SK-N-SH treated with all-trans-retinoic acid at 6 μM for 48 hours (cell line): ENCODE measurements around the gene ROBO1.

Experiments used
- PATZ1 ChIP-seq: fragments of 250-450 bp; sonication (Bioruptor Pico); IDR thresholded peaks from 2 replicates; pipeline ENCODE4 v1.8.0; 2020; ENCODE audit warnings: mild to moderate bottlenecking, moderate library complexity, borderline replicate concordance
- SNAI2 ChIP-seq: fragments of 250-450 bp; sonication (Bioruptor Pico); IDR thresholded peaks from 2 replicates; pipeline ENCODE4 v1.5.0; 2020; ENCODE audit warnings: mild to moderate bottlenecking, moderate library complexity

GRCh38 chr3:79765911-79766310, 1.9 kb downstream of the ROBO1 start:
- no peak for TF ChIP-seq SNAI2 (CRISPR knock-in tag)
- no peak for TF ChIP-seq PATZ1
